Lower leg skin (tissue), 4 donors: Measurements from ENCODE around the gene MEIOSIN. TPM values are rescaled to one million over a fixed set of nuclear protein-coding genes. Genes with fewer than 3 reads are reported as not detected.
A peak's percentile ranks its signal among the peaks of the same experiment; 100 is the strongest.
"Not testable (repeated sequence)": the region's sequence is repeated elsewhere in the genome, so short reads cannot be mapped to it uniquely, and the experiment has no call there.

Experiments
- DNase-seq, 2 donors: peaks; one replicate each; pipeline ENCODE4 v3.0.0-alpha.2; 2019; ENCODE audit warnings: low spot score in 2 of 2
- H3K4me3 ChIP-seq: fragments of 200-600 bp; sonication (generic); 2 replicates; pipeline ENCODE4 v1.5.1; 2017; ENCODE audit warnings: mild to moderate bottlenecking, low read depth; ENCODE audit not compliant: poor library complexity, severe bottlenecking
- CTCF ChIP-seq, 3 donors: fragments of 450-650 bp; IDR thresholded peaks; one replicate each; pipeline ENCODE4 v1.5.1; 2016; ENCODE audit warnings: antibody characterized with exemption in 3 of 3, mild to moderate bottlenecking in 3 of 3, moderate library complexity in 2 of 3
- POLR2A ChIP-seq, 2 donors: fragments of 450-650 bp; IDR thresholded peaks; one replicate each; pipeline ENCODE4 v1.6.1; 2016 to 2017; ENCODE audit warnings: antibody characterized with exemption in 2 of 2, mild to moderate bottlenecking in 1 of 2, moderate library complexity in 1 of 2
- WGBS, 2 donors: methylation state at CpG; one replicate each; pipeline ENCODE4 v1.1.5; 2018; 5-methylcytosine and 5-hydroxymethylcytosine counted together
- intact Hi-C: fragments of 100-400 bp; cut with DNase I; formaldehyde crosslinking; loops from one replicate; pipeline ENCODE4 v1.15.0; 2023; ENCODE audit warnings: low total_unique reads
- total RNA-seq, 4 donors: library from RNA; depleted of rRNA; stranded (reverse); fragments of >200 nt; gene quantifications; one replicate each; pipeline ENCODE4 v1.1.0, GENCODE V29; 2016

The MEIOSIN gene
- total RNA-seq, 4 donors from 2014 or later = not detected

- intact Hi-C loops = no loop called here
- TF ChIP-seq POLR2A (IDR thresholded peaks at IDR 0.05) = no peak
- TF ChIP-seq CTCF (IDR thresholded peaks at IDR 0.05) = no peak
- peak overlapping the region; percentile 6 for H3K4me3 ChIP-seq
- WGBS, 2 donors = 0 to 1% methylated on average over 50 to 51 of the region's 51 CpGs
- peak; percentile 98 to 100 for DNase-seq
These were observed 15.9 kb upstream of the MEIOSIN start for GRCh38 chr19:45717131-45717982.

- H3K4me3 ChIP-seq = no peak overlapping the region
- DNase-seq = no peak
- TF ChIP-seq POLR2A (IDR thresholded peaks at IDR 0.05) (no peak), CTCF (IDR thresholded peaks at IDR 0.05) (no peak)
- 54 to 55% methylated on average over 12 of the region's 12 CpGs for WGBS, 2 donors
- intact Hi-C loops = no loop called here
These were observed 15.1 kb upstream of the MEIOSIN start for GRCh38 chr19:45717983-45718650.

- H3K4me3 ChIP-seq, DNase-seq, intact Hi-C loops: not testable (repeated sequence)
- 97 to 98% methylated on average over 11 of the region's 11 CpGs for WGBS, 2 donors
These were observed 13.2 kb upstream of the MEIOSIN start for GRCh38 chr19:45720065-45720464.

- intact Hi-C loops = not testable (repeated sequence)
These were observed 4.6 kb upstream of the MEIOSIN start for GRCh38 chr19:45728683-45729082.

GRCh38 chr19:45729800-45730290 is 3.4 kb upstream of the MEIOSIN start:
- H3K4me3 ChIP-seq = peak overlapping the region; percentile 86
- intact Hi-C loops = no loop called here
- TF ChIP-seq CTCF (IDR thresholded peaks at IDR 0.05) = no peak
- no peak for TF ChIP-seq POLR2A (IDR thresholded peaks at IDR 0.05)
- 1 to 8% methylated on average over 10 of the region's 10 CpGs for whole genome bisulfite sequencing, 2 donors
- no peak for DNase-seq

More at GRCh38 chr19:45728683-45729082, 4.6 kb upstream of the MEIOSIN start:
- 90% methylated on average over 18 of the region's 18 CpGs for WGBS, 2 donors
- H3K4me3 ChIP-seq, DNase-seq: not testable (repeated sequence)

- 0 to 1% methylated on average over 48 of the region's 48 CpGs for WGBS, 2 donors
- peak within 1 kb of the TSS; percentile 86 for H3K4me3 ChIP-seq
- intact Hi-C loops = no loop called here
- TF ChIP-seq CTCF (IDR thresholded peaks at IDR 0.05) = no peak
- peak in 1 of 2 donors; percentile 48 for TF ChIP-seq POLR2A (IDR thresholded peaks at IDR 0.05)
- peak; percentile 96 to 99 for DNase-seq
These were observed 2.6 kb upstream of the MEIOSIN start, which contains the start of gene FBXO46 for GRCh38 chr19:45730368-45731288. Gene FBXO46, minus strand, starts transcription at chr19:45730896. Its CDS starts 17,401 bp downstream, at chr19:45713495.
